ENCODE measurements around the gene TMEM229B.

The TMEM229B gene

DNA sequence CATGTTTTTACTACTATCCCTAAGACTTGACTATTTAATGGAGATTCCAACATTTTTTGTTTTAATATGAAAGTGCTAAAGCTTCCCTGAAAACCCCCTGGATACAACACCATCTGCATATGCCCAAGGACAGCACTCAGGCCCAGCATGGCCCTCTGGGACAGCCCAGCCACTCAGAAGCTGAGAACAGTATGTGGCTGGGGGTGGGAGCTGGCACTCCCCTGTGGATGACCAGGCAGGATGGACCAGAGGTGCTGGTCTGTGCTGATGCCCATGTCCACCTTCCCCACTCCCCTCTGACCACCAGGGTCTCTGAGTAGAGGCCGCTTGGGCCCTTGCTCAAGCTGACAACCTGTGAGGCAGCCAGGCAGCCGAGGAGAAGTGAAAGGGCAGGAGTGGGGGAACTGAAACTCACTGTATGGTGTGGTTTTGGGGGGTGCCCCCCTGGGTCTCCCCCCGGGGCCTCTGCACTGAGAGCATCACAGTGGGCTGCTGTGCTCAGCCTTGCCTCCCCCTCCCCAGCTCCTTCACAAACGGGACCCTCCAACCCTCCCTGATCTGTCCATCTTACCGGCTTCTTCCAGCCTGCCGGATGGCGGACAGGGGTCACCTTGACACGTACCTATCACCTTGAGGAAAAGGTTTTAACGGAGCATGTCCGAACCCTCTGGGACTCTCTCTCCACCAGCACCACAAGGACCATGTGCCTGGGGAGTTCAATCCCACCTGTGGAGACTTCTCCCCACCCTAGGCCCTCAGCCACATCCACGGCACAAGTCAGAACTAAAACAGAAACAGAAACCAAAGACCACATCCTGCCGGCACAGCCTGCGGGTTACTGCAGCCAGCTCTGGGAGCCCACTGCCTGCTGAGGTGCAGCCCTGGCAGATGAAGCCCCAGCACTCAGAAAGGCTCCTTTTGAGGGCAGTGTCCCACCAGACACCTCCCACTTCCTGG is at the start of gene TMEM229B:
TMEM229B (minus strand) TSS at position 785 of the 957 bp plus-strand sequence. CDS start 14,798 bp downstream, outside the sequence.
- in situ Hi-C loops (cut with MboI; ENCODE audit: low sequenced_read_pairs) = no loop called here

DNA sequence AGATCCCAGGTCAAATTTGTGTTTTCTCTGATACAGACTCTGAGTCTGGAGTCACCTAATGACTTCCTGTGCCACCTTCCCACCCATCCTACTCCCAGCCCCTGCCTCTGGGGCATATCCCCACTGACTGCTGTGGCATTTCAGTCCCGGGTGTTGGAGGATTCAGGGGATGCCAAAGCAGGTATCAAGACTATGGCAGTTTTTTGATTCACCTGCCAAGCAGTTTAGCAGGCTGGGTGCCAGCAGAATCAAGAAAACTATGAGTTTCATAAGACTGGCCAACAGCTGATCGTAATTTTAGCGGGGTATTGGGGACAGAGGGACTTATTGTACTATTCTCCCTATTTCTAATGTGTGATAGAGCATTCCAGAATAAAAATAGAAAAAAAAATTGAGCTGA is 49.2 kb upstream of the TMEM229B start:
- in situ Hi-C loops (cut with MboI; ENCODE audit: low sequenced_read_pairs) = no loop called here

- in situ Hi-C loops (cut with MboI; ENCODE audit: low sequenced_read_pairs) = no loop called here
Observed at GRCh38 chr14:67536087-67536486, 47.6 kb upstream of the TMEM229B start.

GRCh38 chr14:67533754-67534085 is 45.2 kb upstream of the TMEM229B start:
- in situ Hi-C loops (cut with MboI; ENCODE audit: low sequenced_read_pairs) = no loop called here

DNA sequence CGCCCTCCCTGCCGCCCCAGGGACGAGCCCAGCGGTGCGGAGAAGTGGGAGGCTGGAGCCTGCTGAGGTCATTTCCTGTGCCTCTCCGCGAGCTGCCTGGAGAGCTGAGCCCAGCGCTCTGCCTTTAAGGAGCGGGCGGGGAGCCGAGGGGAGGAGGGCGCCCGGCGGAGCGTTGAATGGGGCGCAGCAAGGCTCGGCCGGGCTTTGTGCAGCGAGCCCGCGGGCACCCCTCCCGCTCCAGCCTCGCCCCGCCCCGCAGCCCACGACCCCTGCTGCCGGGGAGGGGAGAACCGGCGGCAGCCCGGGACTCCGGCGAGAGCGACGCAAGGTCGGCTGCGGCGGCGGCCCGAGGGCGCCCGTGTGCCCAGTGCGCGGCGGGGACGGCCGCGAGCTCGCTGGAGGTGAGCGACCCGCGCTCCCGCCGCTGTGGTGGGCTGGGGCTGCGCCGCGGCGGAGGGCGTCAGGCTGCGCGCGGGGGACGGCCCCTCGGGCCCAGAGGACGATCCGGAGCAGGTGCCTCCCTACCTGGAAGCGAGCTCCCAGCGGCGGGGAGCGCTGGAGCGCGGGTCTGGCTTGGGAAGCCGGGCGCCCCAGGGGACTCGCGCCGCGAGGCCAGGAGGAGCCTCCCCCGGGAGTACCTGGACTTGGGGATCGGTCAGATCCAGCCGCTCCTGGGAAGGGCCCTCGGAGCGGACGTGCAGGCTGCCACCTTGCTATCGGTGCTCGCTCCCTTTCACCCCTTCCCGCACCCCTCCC is 44.7 kb upstream of the TMEM229B start, which contains the start of gene PLEKHH1:
PLEKHH1 (plus strand) TSS at position 293 of the 756 bp plus-strand sequence. CDS start 8,578 bp downstream, outside the sequence.
- in situ Hi-C loops (cut with MboI; ENCODE audit: low sequenced_read_pairs) = no loop called here

DNA sequence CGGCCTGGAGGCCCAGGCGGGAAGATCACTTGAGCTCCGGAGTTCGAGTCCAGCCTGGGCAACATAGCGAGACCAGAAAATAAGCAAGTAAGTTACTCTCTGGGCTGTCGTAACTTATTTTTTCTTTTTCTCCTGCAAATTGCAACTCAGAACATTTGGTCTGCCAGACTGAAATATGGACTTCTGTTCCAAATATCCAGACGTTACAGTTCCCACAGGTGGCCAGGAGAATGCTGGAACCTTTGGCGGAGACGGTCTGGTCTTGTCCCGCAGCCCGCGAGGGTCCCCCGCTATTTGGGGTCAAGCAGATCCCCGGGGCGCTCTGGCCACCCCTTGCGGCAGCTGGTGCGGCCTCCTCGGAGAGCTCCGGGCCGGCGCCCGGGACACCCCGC is 44.1 kb upstream of the TMEM229B start:
- in situ Hi-C loops (cut with MboI; ENCODE audit: low sequenced_read_pairs) = no loop called here

- in situ Hi-C loops (cut with MboI; ENCODE audit: low sequenced_read_pairs) = no loop called here
Observed at GRCh38 chr14:67529947-67530935, 41.7 kb upstream of the TMEM229B start.

- in situ Hi-C loops (cut with MboI; ENCODE audit: low sequenced_read_pairs) = no loop called here
Observed at GRCh38 chr14:67528276-67528675, 39.8 kb upstream of the TMEM229B start.

- in situ Hi-C loops (cut with MboI; ENCODE audit: low sequenced_read_pairs) = no loop called here
Observed at GRCh38 chr14:67527756-67528155, 39.2 kb upstream of the TMEM229B start.

- in situ Hi-C loops (cut with MboI; ENCODE audit: low sequenced_read_pairs) = no loop called here
Observed at GRCh38 chr14:67526676-67527459, 38.3 kb upstream of the TMEM229B start.

DNA sequence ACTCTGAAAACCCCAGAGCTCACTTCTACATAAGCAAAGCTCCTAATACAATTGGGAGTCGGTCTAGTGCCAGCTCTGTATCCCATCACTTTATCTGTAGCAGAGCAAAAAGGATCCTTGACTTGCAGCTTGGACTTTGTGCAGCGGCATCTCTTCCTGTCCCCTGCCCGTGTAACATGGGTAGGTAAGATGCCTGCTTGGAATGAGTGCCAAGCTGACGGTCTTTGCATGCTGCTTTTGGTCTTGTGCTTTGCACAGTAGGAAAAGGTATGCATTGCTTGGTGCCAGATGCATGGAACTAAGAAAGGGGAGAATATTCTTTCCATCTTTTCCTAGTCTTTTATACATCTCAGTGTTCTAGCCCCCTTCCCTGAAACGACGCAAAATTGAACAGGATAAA is 37.7 kb upstream of the TMEM229B start:
- in situ Hi-C loops (cut with MboI; ENCODE audit: low sequenced_read_pairs) = no loop called here

DNA sequence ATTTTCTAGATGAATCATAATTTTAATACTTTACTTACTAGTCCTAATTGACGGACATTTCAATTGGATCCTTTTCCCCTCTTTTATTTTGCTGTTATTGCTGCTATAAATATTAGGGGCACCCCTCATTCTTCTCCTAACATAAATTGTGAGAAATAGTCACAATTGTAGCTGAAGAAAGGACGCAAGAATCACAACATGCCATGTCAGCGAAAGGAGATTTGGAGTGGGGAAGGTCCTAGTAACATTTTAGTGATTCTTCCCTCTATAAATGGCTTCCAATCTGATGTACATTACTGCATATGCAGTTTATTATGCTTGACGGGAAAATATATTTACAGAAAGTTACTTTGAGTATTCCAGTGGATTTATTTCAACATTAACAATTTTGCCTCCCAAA is 36.9 kb upstream of the TMEM229B start:
- in situ Hi-C loops (cut with MboI; ENCODE audit: low sequenced_read_pairs) = no loop called here

- in situ Hi-C loops (cut with MboI; ENCODE audit: low sequenced_read_pairs) = no loop called here
Observed at GRCh38 chr14:67524634-67524963, 36.1 kb upstream of the TMEM229B start.

- in situ Hi-C loops (cut with MboI; ENCODE audit: low sequenced_read_pairs) = no loop called here
Observed at GRCh38 chr14:67523764-67524633, 35.5 kb upstream of the TMEM229B start.

DNA sequence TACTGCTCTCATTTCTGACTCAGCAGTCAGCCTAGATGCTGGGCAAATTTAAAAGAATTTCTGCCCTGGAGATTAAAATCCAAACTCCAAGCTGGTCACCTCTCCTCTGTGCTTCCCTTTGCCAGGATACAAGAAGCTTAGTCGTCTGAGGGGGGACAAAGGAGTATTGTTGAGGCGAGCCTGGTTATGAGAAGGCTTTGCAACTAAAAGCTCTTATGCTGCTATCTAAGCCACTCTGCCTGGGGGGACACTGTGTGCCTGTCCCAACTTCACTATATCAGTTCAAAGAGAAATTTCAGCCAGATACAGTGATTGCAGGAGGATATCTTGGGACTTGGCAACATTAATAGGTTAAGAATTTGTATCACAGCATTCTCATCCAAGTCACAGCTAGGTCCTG is 33.7 kb upstream of the TMEM229B start:
- in situ Hi-C loops (cut with MboI; ENCODE audit: low sequenced_read_pairs) = no loop called here

DNA sequence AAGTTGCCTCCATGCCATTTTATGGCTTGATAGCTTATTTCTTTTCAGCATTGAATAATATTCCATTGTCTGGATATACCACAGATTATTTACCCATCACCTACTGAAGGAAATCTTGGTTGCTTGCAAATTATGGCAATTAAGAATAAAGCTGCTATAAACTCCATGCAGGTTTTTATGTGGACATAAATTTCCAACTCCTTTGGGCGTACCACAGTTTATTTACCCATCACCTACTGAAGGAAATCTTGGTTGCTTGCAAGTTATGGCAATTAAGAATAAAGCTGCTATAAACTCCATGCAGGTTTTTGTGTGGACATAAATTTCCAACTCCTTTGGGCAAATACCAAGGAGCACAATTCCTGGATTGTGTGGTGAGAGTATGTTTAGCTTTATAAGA is 32.0 kb upstream of the TMEM229B start:
- in situ Hi-C loops (cut with MboI; ENCODE audit: low sequenced_read_pairs) = no loop called here

DNA sequence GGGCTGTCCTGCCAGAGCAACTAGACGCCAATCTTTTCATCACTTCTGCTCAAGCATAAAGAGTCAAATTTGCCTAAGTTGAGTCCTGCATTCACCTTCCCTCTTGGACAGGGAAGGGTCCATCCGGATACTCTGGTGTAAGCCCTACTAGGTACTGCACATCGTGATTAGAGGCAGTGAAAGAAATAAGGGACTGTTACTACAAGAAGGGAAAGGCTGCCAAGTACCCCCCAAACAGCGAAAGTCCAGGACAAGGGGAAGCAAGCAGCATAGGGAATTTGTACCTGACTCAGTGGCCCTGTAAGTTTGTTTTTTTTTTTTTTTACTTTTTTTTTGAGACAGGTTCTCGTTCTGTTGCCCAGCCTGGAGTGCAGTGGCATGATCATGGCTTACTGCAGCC is 30.9 kb upstream of the TMEM229B start:
- in situ Hi-C loops (cut with MboI; ENCODE audit: low sequenced_read_pairs) = no loop called here

DNA sequence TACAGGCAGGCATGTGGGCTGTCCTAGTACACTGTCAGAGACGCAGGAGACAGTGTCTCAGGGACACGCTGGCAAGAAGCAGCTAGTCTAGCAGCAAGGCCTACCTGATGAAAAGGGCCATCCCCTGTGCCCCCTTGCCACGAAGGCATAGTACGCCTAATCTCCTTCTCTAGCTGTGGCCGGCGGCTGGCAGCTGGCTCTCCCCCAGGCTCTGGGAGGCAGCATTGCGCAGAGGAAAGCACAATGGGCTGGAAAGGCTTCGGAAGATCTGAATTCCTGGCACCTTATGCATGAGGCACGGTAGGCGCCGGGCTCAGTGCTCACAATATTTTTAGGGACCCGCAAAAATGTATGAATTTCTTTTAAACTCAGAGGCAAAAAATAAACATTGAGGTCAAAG is 28.6 kb upstream of the TMEM229B start:
- in situ Hi-C loops (cut with MboI; ENCODE audit: low sequenced_read_pairs) = no loop called here

DNA sequence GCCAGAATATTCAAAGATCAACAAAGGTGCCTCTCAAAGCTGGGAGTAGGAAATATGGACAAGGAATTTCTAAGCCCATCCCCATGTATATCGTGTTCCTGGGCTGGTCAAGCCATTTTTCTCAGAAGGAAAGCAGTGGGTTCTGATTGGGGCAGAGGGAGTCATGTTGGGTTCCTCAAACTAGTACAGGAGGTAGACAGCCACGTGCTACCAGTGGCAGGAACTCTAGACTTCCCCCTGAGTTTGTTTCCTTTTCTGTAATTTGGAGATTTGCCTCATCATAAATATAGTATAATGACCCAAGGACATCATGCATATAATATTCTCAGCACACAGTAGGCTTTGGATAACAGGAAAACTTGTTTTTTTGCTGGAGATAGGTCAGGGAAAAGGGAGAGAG is 28.2 kb upstream of the TMEM229B start:
- in situ Hi-C loops (cut with MboI; ENCODE audit: low sequenced_read_pairs) = no loop called here
